KMS-11 (cell line): Measurements from ENCODE around the gene PI16.
"Not testable (repeated sequence)": the region's sequence is repeated elsewhere in the genome, so short reads cannot be mapped to it uniquely, and the experiment has no call there.

Experiments
- H2AFZ ChIP-seq: fragments of 200-600 bp; sonication (generic); 2 replicates; pipeline ENCODE4 v1.6.1; 2016; ENCODE audit warnings: antibody characterized with exemption, mixed run types, low read depth
- H3K27ac ChIP-seq: fragments of 200-600 bp; sonication (generic); 2 replicates; pipeline ENCODE4 v1.6.1; 2016; ENCODE audit warnings: mild to moderate bottlenecking, mixed run types
- H3K27me3 ChIP-seq: fragments of 200-600 bp; sonication (generic); 2 replicates; pipeline ENCODE4 v1.6.1; 2017; ENCODE audit warnings: mild to moderate bottlenecking, low read depth, mixed run types, moderate library complexity; ENCODE audit not compliant: insufficient read depth
- H3K36me3 ChIP-seq: fragments of 200-600 bp; sonication (generic); 2 replicates; pipeline ENCODE4 v1.6.1; 2017; ENCODE audit warnings: mild to moderate bottlenecking, mixed run types; ENCODE audit not compliant: insufficient read depth
- H3K4me1 ChIP-seq: fragments of 200-600 bp; sonication (generic); 2 replicates; pipeline ENCODE4 v1.6.1; 2016; ENCODE audit warnings: mild to moderate bottlenecking, low read depth, mixed run types; ENCODE audit not compliant: poor library complexity, severe bottlenecking
- H3K4me2 ChIP-seq: fragments of 200-600 bp; sonication (generic); 2 replicates; pipeline ENCODE4 v1.7.0; 2016; ENCODE audit warnings: mild to moderate bottlenecking, mixed run types
- H3K4me3 ChIP-seq: fragments of 200-600 bp; sonication (generic); IDR thresholded peaks from 2 replicates; pipeline ENCODE4 v1.6.1; 2017; ENCODE audit warnings: low read depth, low read length, mixed read lengths; ENCODE audit not compliant: insufficient read depth
- H3K79me2 ChIP-seq: fragments of 200-600 bp; sonication (generic); 2 replicates; pipeline ENCODE4 v1.6.1; 2016; ENCODE audit warnings: low read depth, mixed run types; ENCODE audit not compliant: insufficient read depth
- H3K9ac ChIP-seq: fragments of 200-600 bp; sonication (generic); 2 replicates; pipeline ENCODE4 v1.6.1; 2016; ENCODE audit warnings: mild to moderate bottlenecking, mixed run types
- H4K20me1 ChIP-seq: fragments of 200-600 bp; sonication (generic); 2 replicates; pipeline ENCODE4 v1.6.1; 2016; ENCODE audit warnings: mild to moderate bottlenecking, mixed run types; ENCODE audit not compliant: insufficient read depth
- TF ChIP-seq, protein P1 (sequence below): fragments of 200-600 bp; sonication (generic); conservative IDR thresholded peaks from 2 replicates; pipeline ENCODE4 v1.6.1; 2017; ENCODE audit warnings: low read depth, mild to moderate bottlenecking, antibody characterized with exemption, low read length, moderate library complexity, mixed read lengths

The PI16 gene

DNA sequence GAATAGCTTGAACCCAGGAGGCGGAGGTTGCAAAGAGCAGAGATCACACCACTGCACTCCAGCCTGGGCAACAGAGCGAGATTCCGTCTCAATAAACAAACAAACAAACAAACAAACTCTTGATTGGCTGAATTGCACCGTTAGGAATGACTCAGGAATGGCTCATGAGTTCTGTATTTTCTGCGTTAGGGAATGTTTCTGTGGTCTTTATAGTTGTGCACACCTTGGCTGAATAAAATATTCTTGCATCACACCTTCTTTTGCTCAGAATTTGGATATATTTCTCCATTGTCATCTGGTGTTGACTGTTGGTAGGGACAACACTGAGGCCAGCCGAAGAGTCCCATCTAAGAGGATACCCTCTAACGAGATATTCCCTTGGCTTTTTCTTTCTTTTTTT is 19.6 kb upstream of the PI16 start:
- Histone ChIP-seq H2AFZ (no peak overlapping the region), H4K20me1 (no peaks in the 10 kb centered on the region), H3K27ac (no peak overlapping the region)

DNA sequence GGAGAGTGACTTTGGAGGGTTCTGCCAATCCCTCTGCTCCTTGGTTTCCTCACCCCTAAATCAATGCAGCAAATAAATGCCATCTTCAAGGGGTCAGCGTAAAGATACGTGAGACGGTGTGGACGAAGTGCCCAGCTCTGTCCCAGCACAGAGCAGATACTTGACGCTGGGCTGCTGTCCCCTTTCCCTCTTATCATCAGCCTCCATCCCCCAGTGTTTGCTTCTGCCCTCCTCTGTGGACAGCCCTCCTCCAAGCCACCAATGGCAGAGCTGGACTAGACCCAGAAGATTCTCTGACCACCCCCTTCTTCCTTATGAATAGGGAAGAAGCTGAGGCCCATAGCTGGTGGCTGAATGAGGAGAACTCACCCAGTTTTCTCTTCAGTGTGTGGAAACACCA is 17.7 kb upstream of the PI16 start:
- 0 out of 2 replicates have a peak, but pooled peaks cover 5% of the 10 kb centered on the region for H3K27me3 ChIP-seq
- no peak overlapping the region for H3K27ac ChIP-seq
- H2AFZ ChIP-seq = no peak overlapping the region
- H4K20me1 ChIP-seq = no peaks in the 10 kb centered on the region
- no peaks in the 10 kb centered on the region for H3K79me2 ChIP-seq
- H3K4me2 ChIP-seq = no peak overlapping the region
- no peaks in the 10 kb centered on the region for H3K4me1 ChIP-seq
- H3K4me3 ChIP-seq = no peak overlapping the region
- TF ChIP-seq, protein P1, sequence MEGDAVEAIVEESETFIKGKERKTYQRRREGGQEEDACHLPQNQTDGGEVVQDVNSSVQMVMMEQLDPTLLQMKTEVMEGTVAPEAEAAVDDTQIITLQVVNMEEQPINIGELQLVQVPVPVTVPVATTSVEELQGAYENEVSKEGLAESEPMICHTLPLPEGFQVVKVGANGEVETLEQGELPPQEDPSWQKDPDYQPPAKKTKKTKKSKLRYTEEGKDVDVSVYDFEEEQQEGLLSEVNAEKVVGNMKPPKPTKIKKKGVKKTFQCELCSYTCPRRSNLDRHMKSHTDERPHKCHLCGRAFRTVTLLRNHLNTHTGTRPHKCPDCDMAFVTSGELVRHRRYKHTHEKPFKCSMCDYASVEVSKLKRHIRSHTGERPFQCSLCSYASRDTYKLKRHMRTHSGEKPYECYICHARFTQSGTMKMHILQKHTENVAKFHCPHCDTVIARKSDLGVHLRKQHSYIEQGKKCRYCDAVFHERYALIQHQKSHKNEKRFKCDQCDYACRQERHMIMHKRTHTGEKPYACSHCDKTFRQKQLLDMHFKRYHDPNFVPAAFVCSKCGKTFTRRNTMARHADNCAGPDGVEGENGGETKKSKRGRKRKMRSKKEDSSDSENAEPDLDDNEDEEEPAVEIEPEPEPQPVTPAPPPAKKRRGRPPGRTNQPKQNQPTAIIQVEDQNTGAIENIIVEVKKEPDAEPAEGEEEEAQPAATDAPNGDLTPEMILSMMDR = no peak
- H3K9ac ChIP-seq = no peak overlapping the region
- no peaks in the 10 kb centered on the region for H3K36me3 ChIP-seq

More for the DNA sequence above, 19.6 kb upstream of the PI16 start:
- 0 out of 2 replicates have a peak, but pooled peaks cover 1% of the 10 kb centered on the region for H3K27me3 ChIP-seq
- H3K4me3 ChIP-seq = no peak overlapping the region
- no peaks in the 10 kb centered on the region for H3K4me1 ChIP-seq
- no peaks in the 10 kb centered on the region for H3K79me2 ChIP-seq
- TF ChIP-seq, protein P1 = no peak
- no peak overlapping the region for H3K9ac ChIP-seq
- no peaks in the 10 kb centered on the region for H3K36me3 ChIP-seq
- H3K4me2 ChIP-seq = no peak overlapping the region

- H2AFZ ChIP-seq = no peak overlapping the region
These were observed 16.6 kb upstream of the PI16 start for GRCh38 chr6:36937896-36938295.

GRCh38 chr6:36938536-36938935 is 16.0 kb upstream of the PI16 start:
- H3K79me2 ChIP-seq = no peaks in the 10 kb centered on the region
- H3K4me1 ChIP-seq = no peaks in the 10 kb centered on the region
- H3K27ac ChIP-seq = no peak overlapping the region
- TF ChIP-seq, protein P1 = no peak
- H3K27me3 ChIP-seq = peaks cover 5% of the 10 kb centered on the region; the same call in 1 of the 2 replicates
- no peak overlapping the region for H3K4me2 ChIP-seq
- H3K36me3 ChIP-seq = no peaks in the 10 kb centered on the region
- H3K4me3 ChIP-seq = no peak overlapping the region
- H4K20me1 ChIP-seq = no peaks in the 10 kb centered on the region
- H3K9ac ChIP-seq = no peak overlapping the region
- H2AFZ ChIP-seq = no peak overlapping the region

More at GRCh38 chr6:36937896-36938295, 16.6 kb upstream of the PI16 start:
- no peaks in the 10 kb centered on the region for H3K4me1 ChIP-seq
- no peak overlapping the region for H3K4me2 ChIP-seq
- H3K4me3 ChIP-seq = no peak overlapping the region
- H3K36me3 ChIP-seq = no peaks in the 10 kb centered on the region
- 0 out of 2 replicates have a peak, but pooled peaks cover 5% of the 10 kb centered on the region for H3K27me3 ChIP-seq
- H3K9ac ChIP-seq = no peak overlapping the region
- no peak overlapping the region for H3K27ac ChIP-seq
- H3K79me2 ChIP-seq = no peaks in the 10 kb centered on the region
- TF ChIP-seq, protein P1 = no peak
- no peaks in the 10 kb centered on the region for H4K20me1 ChIP-seq

DNA sequence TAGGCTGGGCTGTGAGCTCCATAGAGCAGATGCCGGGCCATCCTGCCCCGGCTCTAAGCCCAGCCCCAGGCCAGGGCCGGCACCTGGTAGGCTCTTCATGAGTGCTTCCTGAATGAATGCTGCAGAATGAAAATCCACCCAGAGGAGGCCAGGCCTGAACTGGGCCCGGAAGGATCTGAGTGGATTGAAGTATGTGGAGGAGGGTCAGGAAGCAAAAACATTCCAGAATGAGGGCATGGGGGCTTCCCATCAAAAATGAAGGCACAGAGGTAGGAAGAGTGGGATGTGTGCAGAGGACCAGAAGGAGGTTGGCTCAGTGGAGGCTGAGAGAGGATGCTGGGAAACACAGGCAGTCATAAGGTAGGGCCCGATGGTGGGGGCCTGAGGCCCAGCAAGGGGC is 15.5 kb upstream of the PI16 start:
- not testable (repeated sequence) for H3K27ac ChIP-seq, H3K36me3 ChIP-seq, H3K4me1 ChIP-seq, H2AFZ ChIP-seq, H3K9ac ChIP-seq, H3K79me2 ChIP-seq, H3K4me3 ChIP-seq, H3K27me3 ChIP-seq, H4K20me1 ChIP-seq, H3K4me2 ChIP-seq
